ENCODE measurements around the gene ATP2C2. TPM values are rescaled to one million over a fixed set of nuclear protein-coding genes. Genes with fewer than 3 reads are reported as not detected.

ATP2C2 gene, protein sequence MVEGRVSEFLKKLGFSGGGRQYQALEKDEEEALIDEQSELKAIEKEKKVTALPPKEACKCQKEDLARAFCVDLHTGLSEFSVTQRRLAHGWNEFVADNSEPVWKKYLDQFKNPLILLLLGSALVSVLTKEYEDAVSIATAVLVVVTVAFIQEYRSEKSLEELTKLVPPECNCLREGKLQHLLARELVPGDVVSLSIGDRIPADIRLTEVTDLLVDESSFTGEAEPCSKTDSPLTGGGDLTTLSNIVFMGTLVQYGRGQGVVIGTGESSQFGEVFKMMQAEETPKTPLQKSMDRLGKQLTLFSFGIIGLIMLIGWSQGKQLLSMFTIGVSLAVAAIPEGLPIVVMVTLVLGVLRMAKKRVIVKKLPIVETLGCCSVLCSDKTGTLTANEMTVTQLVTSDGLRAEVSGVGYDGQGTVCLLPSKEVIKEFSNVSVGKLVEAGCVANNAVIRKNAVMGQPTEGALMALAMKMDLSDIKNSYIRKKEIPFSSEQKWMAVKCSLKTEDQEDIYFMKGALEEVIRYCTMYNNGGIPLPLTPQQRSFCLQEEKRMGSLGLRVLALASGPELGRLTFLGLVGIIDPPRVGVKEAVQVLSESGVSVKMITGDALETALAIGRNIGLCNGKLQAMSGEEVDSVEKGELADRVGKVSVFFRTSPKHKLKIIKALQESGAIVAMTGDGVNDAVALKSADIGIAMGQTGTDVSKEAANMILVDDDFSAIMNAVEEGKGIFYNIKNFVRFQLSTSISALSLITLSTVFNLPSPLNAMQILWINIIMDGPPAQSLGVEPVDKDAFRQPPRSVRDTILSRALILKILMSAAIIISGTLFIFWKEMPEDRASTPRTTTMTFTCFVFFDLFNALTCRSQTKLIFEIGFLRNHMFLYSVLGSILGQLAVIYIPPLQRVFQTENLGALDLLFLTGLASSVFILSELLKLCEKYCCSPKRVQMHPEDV
- total RNA-seq, result not detected in 2 replicates

- CTCF ChIA-PET, result no interaction called here
- Mint-ChIP-seq H3K4me1 (peaks cover 2% of the 10 kb centered on the region), H3K4me3 (no peak within 1 kb of the TSS), H3K9me3 (no peaks in the 10 kb centered on the region), H3K27ac (no peak within 1 kb of the TSS), H3K27me3 (peaks cover 44% of the 10 kb centered on the region), H3K36me3 (ENCODE audit: low read depth) (no peaks in the 10 kb centered on the region)
- intact Hi-C loops (cut with micrococcal nuclease), result no loop called here
- DNase-seq, result no peak
- POLR2A ChIA-PET, result interaction anchor here (0.6 kb wide), 1 partner anchor 352 kb away, joined by 7 read pairs; no protein-coding TSS in a partner anchor
- ATAC-seq (ENCODE audit: low read depth), result no peak
- TF ChIP-seq, protein P1, sequence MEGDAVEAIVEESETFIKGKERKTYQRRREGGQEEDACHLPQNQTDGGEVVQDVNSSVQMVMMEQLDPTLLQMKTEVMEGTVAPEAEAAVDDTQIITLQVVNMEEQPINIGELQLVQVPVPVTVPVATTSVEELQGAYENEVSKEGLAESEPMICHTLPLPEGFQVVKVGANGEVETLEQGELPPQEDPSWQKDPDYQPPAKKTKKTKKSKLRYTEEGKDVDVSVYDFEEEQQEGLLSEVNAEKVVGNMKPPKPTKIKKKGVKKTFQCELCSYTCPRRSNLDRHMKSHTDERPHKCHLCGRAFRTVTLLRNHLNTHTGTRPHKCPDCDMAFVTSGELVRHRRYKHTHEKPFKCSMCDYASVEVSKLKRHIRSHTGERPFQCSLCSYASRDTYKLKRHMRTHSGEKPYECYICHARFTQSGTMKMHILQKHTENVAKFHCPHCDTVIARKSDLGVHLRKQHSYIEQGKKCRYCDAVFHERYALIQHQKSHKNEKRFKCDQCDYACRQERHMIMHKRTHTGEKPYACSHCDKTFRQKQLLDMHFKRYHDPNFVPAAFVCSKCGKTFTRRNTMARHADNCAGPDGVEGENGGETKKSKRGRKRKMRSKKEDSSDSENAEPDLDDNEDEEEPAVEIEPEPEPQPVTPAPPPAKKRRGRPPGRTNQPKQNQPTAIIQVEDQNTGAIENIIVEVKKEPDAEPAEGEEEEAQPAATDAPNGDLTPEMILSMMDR (IDR thresholded peaks at IDR 0.05), result no peak
These were observed at the start of gene ATP2C2 for GRCh38 chr16:84368308-84368996. Gene ATP2C2 (plus strand): TSS chr16:84368538. CDS start chr16:84368616, 78 bp downstream.

GRCh38 chr16:84319146-84319760, 49.1 kb upstream of the ATP2C2 start:
- Mint-ChIP-seq H3K4me3 (no peak overlapping the region), H3K27me3 (peaks cover 17% of the 10 kb centered on the region), H3K27ac (no peak overlapping the region), H3K4me1 (no peaks in the 10 kb centered on the region), H3K36me3 (ENCODE audit: low read depth) (no peaks in the 10 kb centered on the region), H3K9me3 (peaks cover 3% of the 10 kb centered on the region)
- intact Hi-C loops (cut with micrococcal nuclease), result no loop called here
- TF ChIP-seq, protein P1 (IDR thresholded peaks at IDR 0.05), result no peak
- ATAC-seq (ENCODE audit: low read depth) (no peak), DNase-seq (no peak)
- CTCF ChIA-PET, result no interaction called here
- POLR2A ChIA-PET, result no interaction called here

- Mint-ChIP-seq H3K27ac (no peak overlapping the region), H3K36me3 (ENCODE audit: low read depth) (no peaks in the 10 kb centered on the region), H3K4me1 (no peaks in the 10 kb centered on the region), H3K9me3 (peaks cover 3% of the 10 kb centered on the region), H3K4me3 (no peak overlapping the region), H3K27me3 (peaks cover 7% of the 10 kb centered on the region)
- ChIA-PET POLR2A (no interaction called here), CTCF (no interaction called here)
- intact Hi-C loops (cut with micrococcal nuclease), result no loop called here
- DNase-seq (no peak), ATAC-seq (ENCODE audit: low read depth) (no peak)
- TF ChIP-seq, protein P1 (IDR thresholded peaks at IDR 0.05), result no peak
These were observed 47.8 kb upstream of the ATP2C2 start for GRCh38 chr16:84320511-84320910.

GRCh38 chr16:84321932-84322331, 46.4 kb upstream of the ATP2C2 start:
- ChIA-PET CTCF (no interaction called here), POLR2A (no interaction called here)
- TF ChIP-seq, protein P1 (IDR thresholded peaks at IDR 0.05), result no peak
- intact Hi-C loops (cut with micrococcal nuclease), result no loop called here
- no peak overlapping the region for H3K4me3 Mint-ChIP-seq
- peaks cover 3% of the 10 kb centered on the region for H3K9me3 Mint-ChIP-seq
- DNase-seq (no peak), ATAC-seq (ENCODE audit: low read depth) (no peak)
- peaks cover 3% of the 10 kb centered on the region for H3K27me3 Mint-ChIP-seq
- no peaks in the 10 kb centered on the region for H3K4me1 Mint-ChIP-seq
- H3K36me3 Mint-ChIP-seq (ENCODE audit: low read depth), result no peaks in the 10 kb centered on the region
- H3K27ac Mint-ChIP-seq, result no peak overlapping the region

All from activated B cell treated with CpG ODN at 0.5 μM for 24 hours (primary cell).